Measurements from ENCODE around the gene STMND1.
"Not testable (repeated sequence)": the region's sequence is repeated elsewhere in the genome, so short reads cannot be mapped to it uniquely, and the experiment has no call there.

STMND1 gene

DNA sequence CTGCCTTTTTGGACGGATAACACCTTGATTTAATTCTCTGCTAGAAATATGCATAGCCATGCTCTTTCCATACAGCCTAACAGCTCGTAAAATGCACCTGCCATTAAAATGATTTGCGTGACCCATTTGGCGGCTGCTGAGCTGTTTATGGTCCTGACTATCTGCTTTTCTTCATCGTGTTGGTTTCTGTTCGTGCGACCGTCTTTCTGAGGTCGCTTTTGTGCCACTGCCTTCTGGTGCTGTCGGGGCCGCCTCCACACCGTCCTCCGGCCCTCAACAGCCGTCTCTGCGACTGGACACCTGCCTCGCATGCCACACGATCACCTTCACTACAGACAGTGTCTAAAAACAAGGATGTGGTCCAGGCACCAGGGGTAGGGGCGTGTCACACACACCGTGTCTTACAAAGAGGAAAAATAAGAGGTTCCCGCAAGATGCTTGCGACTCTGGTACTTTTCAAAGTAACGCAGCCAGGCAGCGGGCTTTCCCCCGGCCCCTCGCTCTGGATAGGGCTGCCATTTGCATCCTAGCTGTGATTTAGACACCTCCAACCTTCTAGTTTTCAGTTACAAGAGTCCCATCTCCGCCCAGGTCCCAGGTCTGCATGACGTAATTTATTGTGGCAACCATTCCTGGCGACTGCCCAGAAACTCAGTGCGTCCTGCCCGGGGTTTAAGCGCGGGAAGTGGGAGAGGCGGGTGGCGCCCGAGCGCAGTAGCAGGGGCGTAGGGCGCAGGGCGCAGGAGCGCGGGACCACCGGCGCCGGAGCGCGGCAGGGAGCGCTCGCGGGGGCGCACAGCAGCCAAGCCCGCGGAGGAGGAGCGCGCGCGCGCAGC, at the start of gene STMND1:
Gene STMND1 (plus strand): TSS at position 629 of the 836 bp plus-strand sequence. CDS start 208 bp downstream, outside the sequence.
- Histone ChIP-seq H3K36me3 (ENCODE audit: insufficient read depth, low read length) (no peaks in the 10 kb centered on the region), H2AFZ (ENCODE audit: low read length, unreplicated experiment) (peak within 1 kb of the TSS; percentile 71), H3K4me1 (ENCODE audit: control insufficient read depth, insufficient read depth, low read length, unreplicated experiment) (peaks cover 6% of the 10 kb centered on the region), H3K79me2 (ENCODE audit: control insufficient read depth, insufficient read depth, low read length, unreplicated experiment) (no peaks in the 10 kb centered on the region), H3K4me3 (ENCODE audit: low read depth, low read length) (peak within 1 kb of the TSS; percentile 70), H3K27ac (ENCODE audit: low read depth, low read length) (no peak within 1 kb of the TSS), H3K27me3 (ENCODE audit: insufficient read depth, low read length) (peaks cover 34% of the 10 kb centered on the region)

DNA sequence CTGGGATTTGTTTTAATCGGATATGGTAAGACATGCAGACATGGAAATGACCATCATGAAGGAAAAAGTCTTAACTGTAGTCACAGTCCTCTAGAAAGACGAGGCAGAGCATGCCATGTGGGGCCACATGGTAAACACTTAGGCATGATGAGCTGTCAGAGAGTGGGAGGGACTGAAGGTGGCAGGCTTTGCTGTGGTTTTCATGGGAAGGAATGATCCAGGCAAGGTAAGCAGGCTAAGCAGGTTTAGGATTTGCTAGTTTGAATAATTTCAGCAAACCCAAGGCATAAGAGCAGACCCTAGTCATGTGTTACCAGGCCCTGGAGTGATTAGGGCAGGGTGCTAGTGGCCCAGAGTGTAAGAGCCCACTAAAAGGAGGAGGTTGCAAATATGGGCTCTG, 47.2 kb upstream of the STMND1 start:
- Histone ChIP-seq H2AFZ (ENCODE audit: low read length, unreplicated experiment) (no peak overlapping the region), H3K4me3 (ENCODE audit: low read depth, low read length) (no peak overlapping the region), H3K27me3 (ENCODE audit: insufficient read depth, low read length) (no peaks in the 10 kb centered on the region), H3K4me1 (ENCODE audit: control insufficient read depth, insufficient read depth, low read length, unreplicated experiment) (peaks cover 5% of the 10 kb centered on the region), H3K79me2 (ENCODE audit: control insufficient read depth, insufficient read depth, low read length, unreplicated experiment) (no peaks in the 10 kb centered on the region), H3K27ac (ENCODE audit: low read depth, low read length) (no peak overlapping the region), H3K36me3 (ENCODE audit: insufficient read depth, low read length) (no peaks in the 10 kb centered on the region)

DNA sequence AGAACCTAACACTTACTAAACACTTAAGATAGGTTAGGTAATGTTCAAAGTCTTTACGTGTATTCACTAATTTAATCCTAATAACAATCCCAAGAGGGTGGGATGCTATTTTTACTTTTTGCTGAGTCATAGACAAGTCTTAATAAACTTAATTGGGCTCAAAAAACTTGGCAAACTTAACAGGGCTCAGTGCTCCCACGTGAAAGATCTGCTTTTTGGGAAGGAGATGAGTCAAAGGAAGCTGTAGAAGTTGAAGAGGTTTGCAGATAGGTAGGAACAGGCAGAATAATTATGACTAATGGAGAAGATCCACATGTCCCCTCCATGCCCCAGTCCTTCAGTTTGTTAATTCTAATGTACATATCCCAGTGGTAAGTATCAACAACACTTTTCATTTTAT, 44.5 kb upstream of the STMND1 start:
- no peak overlapping the region for H3K27ac ChIP-seq (ENCODE audit: low read depth, low read length)
- no peaks in the 10 kb centered on the region for H3K36me3 ChIP-seq (ENCODE audit: insufficient read depth, low read length)
- H3K79me2 ChIP-seq (ENCODE audit: control insufficient read depth, insufficient read depth, low read length, unreplicated experiment): no peaks in the 10 kb centered on the region
- H3K4me1 ChIP-seq (ENCODE audit: control insufficient read depth, insufficient read depth, low read length, unreplicated experiment): peaks cover 5% of the 10 kb centered on the region
- H3K4me3 ChIP-seq (ENCODE audit: low read depth, low read length): no peak overlapping the region
- H2AFZ ChIP-seq (ENCODE audit: low read length, unreplicated experiment): no peak overlapping the region
- H3K27me3 ChIP-seq (ENCODE audit: insufficient read depth, low read length): no peaks in the 10 kb centered on the region

DNA sequence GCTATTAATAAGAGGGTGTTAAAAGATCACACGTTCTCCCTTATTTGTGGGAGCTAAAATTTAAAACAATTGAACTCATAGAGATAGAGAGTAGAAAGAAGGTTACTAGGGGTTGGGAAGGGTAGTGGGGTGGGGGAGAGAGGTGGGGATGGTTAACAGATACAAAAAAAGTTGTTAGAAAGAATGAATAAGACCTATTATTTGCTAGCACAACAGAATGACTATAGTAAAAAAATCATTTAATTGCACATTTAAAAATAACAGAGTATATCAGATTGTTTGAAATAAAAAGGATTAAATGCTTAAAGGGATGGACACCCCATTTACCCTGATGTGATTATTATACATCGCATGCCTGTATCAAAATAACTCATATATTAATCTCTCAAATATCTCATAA, 43.3 kb upstream of the STMND1 start:
- Histone ChIP-seq H3K4me1 (ENCODE audit: control insufficient read depth, insufficient read depth, low read length, unreplicated experiment) (peaks cover 5% of the 10 kb centered on the region), H3K4me3 (ENCODE audit: low read depth, low read length) (no peak overlapping the region), H3K79me2 (ENCODE audit: control insufficient read depth, insufficient read depth, low read length, unreplicated experiment) (no peaks in the 10 kb centered on the region), H2AFZ (ENCODE audit: low read length, unreplicated experiment) (no peak overlapping the region), H3K27me3 (ENCODE audit: insufficient read depth, low read length) (no peaks in the 10 kb centered on the region), H3K36me3 (ENCODE audit: insufficient read depth, low read length) (no peaks in the 10 kb centered on the region), H3K27ac (ENCODE audit: low read depth, low read length) (no peak overlapping the region)

DNA sequence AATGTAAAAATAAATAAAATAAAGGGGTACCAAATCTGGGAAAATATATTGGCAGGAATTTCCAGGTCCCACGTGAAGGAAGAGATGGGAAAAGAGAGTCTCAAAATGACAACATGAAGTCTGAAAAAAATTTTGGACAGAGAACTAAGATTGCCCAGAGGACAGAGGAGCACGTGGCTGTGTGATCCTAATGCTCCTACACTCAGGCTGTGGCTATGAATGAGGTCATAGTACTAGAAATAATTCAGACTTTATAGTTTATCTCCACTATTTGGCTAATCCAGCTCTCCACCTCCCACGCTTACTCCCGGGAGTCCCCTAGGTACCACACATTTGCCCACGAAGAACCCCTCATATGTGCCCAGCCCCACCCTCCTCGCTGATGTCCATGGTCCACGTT, 42.8 kb upstream of the STMND1 start:
- Histone ChIP-seq H3K27ac (ENCODE audit: low read depth, low read length) (no peak overlapping the region), H3K4me1 (ENCODE audit: control insufficient read depth, insufficient read depth, low read length, unreplicated experiment) (peaks cover 5% of the 10 kb centered on the region), H2AFZ (ENCODE audit: low read length, unreplicated experiment) (no peak overlapping the region), H3K36me3 (ENCODE audit: insufficient read depth, low read length) (no peaks in the 10 kb centered on the region), H3K4me3 (ENCODE audit: low read depth, low read length) (no peak overlapping the region), H3K79me2 (ENCODE audit: control insufficient read depth, insufficient read depth, low read length, unreplicated experiment) (no peaks in the 10 kb centered on the region), H3K27me3 (ENCODE audit: insufficient read depth, low read length) (no peaks in the 10 kb centered on the region)

DNA sequence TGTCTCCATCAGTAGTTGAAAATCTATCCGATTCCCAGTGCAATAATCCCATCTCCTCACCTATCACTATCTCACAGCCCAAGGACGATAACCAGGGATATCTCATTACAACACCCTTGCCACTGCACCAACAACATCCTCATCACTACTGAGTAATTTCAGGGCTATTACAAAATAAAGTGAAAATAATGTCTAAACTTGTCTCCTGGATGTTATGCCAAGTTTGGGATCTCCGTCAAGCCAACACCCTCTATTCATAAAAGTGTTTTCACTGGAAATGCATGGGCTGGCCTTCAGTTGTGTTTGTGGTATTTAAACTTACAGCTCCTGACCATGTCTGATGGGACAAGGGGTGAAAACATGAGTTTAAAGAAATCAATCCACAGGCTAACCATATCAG, 42.0 kb upstream of the STMND1 start:
- H2AFZ ChIP-seq (ENCODE audit: low read length, unreplicated experiment): no peak overlapping the region
- H3K27me3 ChIP-seq (ENCODE audit: insufficient read depth, low read length): no peaks in the 10 kb centered on the region
- no peaks in the 10 kb centered on the region for H3K36me3 ChIP-seq (ENCODE audit: insufficient read depth, low read length)
- H3K27ac ChIP-seq (ENCODE audit: low read depth, low read length): no peak overlapping the region
- H3K79me2 ChIP-seq (ENCODE audit: control insufficient read depth, insufficient read depth, low read length, unreplicated experiment): no peaks in the 10 kb centered on the region
- no peak overlapping the region for H3K4me3 ChIP-seq (ENCODE audit: low read depth, low read length)
- H3K4me1 ChIP-seq (ENCODE audit: control insufficient read depth, insufficient read depth, low read length, unreplicated experiment): peaks cover 10% of the 10 kb centered on the region

DNA sequence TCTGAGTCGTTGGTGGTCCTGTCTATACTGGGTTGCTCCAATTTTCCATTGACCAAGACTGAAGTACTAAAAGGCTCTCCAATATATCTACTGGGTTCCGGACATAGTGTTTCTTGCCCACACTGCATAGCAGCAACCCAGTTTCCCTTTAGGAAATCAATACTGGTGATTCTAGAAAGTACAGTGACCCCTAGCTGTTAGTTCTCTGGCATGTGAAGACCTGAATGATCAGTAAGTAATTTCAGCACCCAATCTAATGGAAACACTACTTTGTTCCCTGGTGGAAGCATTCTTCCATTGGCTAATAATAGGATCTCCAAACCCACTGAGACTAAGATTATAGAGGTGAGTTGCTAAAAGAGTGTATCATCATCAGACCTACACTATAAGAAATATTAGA, 40.8 kb upstream of the STMND1 start:
- Histone ChIP-seq H3K36me3 (ENCODE audit: insufficient read depth, low read length) (no peaks in the 10 kb centered on the region), H3K27ac (ENCODE audit: low read depth, low read length) (no peak overlapping the region), H3K27me3 (ENCODE audit: insufficient read depth, low read length) (no peaks in the 10 kb centered on the region), H2AFZ (ENCODE audit: low read length, unreplicated experiment) (no peak overlapping the region), H3K4me3 (ENCODE audit: low read depth, low read length) (no peak overlapping the region), H3K79me2 (ENCODE audit: control insufficient read depth, insufficient read depth, low read length, unreplicated experiment) (no peaks in the 10 kb centered on the region), H3K4me1 (ENCODE audit: control insufficient read depth, insufficient read depth, low read length, unreplicated experiment) (peaks cover 17% of the 10 kb centered on the region)

DNA sequence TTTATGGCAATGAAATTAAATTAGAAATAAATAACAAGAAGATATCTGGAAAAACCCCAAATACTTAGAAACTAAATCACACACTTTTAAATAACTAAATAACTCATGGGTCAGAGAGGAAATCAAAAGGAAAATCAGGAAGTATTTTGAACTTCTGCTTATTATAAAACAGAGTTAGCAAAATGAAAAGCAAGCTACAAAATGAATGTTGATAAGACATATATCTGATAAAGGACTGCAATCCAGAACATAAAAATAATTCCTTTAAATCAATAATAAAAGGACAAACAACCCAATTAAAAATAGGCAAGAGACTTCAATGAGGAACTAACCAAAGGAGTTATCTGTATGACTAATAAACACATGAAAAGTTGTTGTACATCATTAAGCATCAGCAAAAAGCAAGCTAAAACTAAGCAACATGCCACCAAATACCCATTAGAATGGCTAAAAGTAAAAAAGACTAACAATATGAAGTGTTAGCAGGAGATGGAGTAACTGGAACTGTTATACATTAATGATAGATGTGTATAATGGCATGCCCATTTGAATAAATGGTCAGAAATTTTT, 38.9 kb upstream of the STMND1 start:
- no peak overlapping the region for H3K4me3 ChIP-seq (ENCODE audit: low read depth, low read length)
- no peak overlapping the region for H3K27ac ChIP-seq (ENCODE audit: low read depth, low read length)
- no peaks in the 10 kb centered on the region for H3K79me2 ChIP-seq (ENCODE audit: control insufficient read depth, insufficient read depth, low read length, unreplicated experiment)
- H3K4me1 ChIP-seq (ENCODE audit: control insufficient read depth, insufficient read depth, low read length, unreplicated experiment): peaks cover 22% of the 10 kb centered on the region
- H3K27me3 ChIP-seq (ENCODE audit: insufficient read depth, low read length): no peaks in the 10 kb centered on the region
- H2AFZ ChIP-seq (ENCODE audit: low read length, unreplicated experiment): no peak overlapping the region
- no peaks in the 10 kb centered on the region for H3K36me3 ChIP-seq (ENCODE audit: insufficient read depth, low read length)

DNA sequence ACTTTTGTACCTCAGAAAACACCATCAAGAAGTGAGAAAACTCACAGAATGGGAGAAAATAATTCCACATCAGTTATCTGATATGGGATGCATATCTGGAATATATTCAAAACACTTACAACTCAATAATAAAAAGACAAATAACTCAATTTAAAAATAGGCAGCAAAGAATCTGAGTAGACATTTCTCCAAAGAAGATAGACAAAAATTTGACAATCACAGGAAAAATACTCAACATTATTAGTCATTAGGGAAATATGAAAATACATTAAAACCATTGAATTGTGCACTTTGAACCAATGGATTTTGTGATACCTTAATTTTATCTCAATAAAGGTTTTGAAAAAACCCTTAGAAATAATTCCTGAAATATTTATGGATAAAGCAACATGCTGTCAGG, 36.9 kb upstream of the STMND1 start:
- Histone ChIP-seq H3K4me1 (ENCODE audit: control insufficient read depth, insufficient read depth, low read length, unreplicated experiment) (peaks cover 22% of the 10 kb centered on the region), H3K79me2 (ENCODE audit: control insufficient read depth, insufficient read depth, low read length, unreplicated experiment) (no peaks in the 10 kb centered on the region), H3K4me3 (ENCODE audit: low read depth, low read length) (peak overlapping the region; percentile 23; the same call in 1 of the 2 replicates), H3K27ac (ENCODE audit: low read depth, low read length) (no peak overlapping the region; the same call in 1 of the 2 replicates), H3K27me3 (ENCODE audit: insufficient read depth, low read length) (no peaks in the 10 kb centered on the region), H3K36me3 (ENCODE audit: insufficient read depth, low read length) (no peaks in the 10 kb centered on the region), H2AFZ (ENCODE audit: low read length, unreplicated experiment) (no peak overlapping the region)

DNA sequence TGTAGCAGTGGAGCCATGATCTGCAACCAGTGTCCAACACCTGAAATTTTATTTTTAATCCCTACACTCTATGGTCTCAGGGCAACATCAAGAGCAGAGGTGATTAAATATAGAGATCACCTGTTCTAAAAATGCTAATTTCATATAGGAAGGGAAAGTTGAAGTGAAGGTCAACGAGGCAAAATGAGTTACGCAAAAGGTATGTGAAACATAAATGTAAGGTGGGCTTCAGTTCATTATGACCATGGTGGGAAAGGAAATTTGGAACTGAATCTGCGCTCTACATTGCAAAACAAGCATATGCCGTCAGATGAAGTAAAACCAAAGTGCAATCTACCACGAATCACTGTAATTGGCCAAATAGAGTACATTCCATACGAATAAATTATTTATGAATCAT, 35.2 kb upstream of the STMND1 start:
- peaks cover 22% of the 10 kb centered on the region for H3K4me1 ChIP-seq (ENCODE audit: control insufficient read depth, insufficient read depth, low read length, unreplicated experiment)
- no peak overlapping the region for H2AFZ ChIP-seq (ENCODE audit: low read length, unreplicated experiment)
- H3K27me3 ChIP-seq (ENCODE audit: insufficient read depth, low read length): no peaks in the 10 kb centered on the region
- no peak overlapping the region for H3K27ac ChIP-seq (ENCODE audit: low read depth, low read length)
- H3K36me3 ChIP-seq (ENCODE audit: insufficient read depth, low read length): no peaks in the 10 kb centered on the region
- no peak overlapping the region for H3K4me3 ChIP-seq (ENCODE audit: low read depth, low read length)
- H3K79me2 ChIP-seq (ENCODE audit: control insufficient read depth, insufficient read depth, low read length, unreplicated experiment): no peaks in the 10 kb centered on the region

DNA sequence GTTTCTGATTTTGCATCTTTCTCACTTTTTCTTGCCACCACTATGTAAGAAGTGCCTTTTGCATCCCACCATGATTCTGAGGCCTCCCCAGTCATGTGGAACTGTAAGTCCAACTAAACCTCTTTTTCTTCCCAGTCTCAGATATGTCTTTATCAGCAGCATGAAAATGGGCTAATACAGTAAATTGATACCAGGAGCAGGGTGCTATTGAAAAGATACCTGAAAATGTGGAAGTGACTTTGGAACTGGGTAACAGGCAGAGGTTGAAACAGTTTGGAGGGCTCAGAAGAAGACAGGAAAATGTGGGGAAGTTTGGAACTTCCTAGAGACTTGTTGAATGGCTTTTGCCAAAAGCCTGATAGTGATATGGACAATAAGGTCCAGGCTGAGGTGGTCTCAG, 32.9 kb upstream of the STMND1 start:
- H3K36me3 ChIP-seq (ENCODE audit: insufficient read depth, low read length); H3K27me3 ChIP-seq (ENCODE audit: insufficient read depth, low read length); H3K4me3 ChIP-seq (ENCODE audit: low read depth, low read length); H3K79me2 ChIP-seq (ENCODE audit: control insufficient read depth, insufficient read depth, low read length, unreplicated experiment); H2AFZ ChIP-seq (ENCODE audit: low read length, unreplicated experiment); H3K27ac ChIP-seq (ENCODE audit: low read depth, low read length): not testable (repeated sequence)
- H3K4me1 ChIP-seq (ENCODE audit: control insufficient read depth, insufficient read depth, low read length, unreplicated experiment): peaks cover 22% of the 10 kb centered on the region

All from ACC112 (cell line).